Measurements from ENCODE around the gene ACAA1. TPM values are rescaled to one million over a fixed set of nuclear protein-coding genes. Genes with fewer than 3 reads are reported as not detected.

The ACAA1 gene
- total and polyA plus RNA-seq, 12 donors = 42.3 to 200 (median 106) TPM

Small RNAs within 50 kb of the gene (small RNA-seq; reads per million reads assigned to genes)
- gene RF00019 = 0 reads per million in 2 donors

Other genes with a start within 250 kb of the ACAA1 start
- 1 to 10 TPM; 2.5 to 8.0 (median 7.2) TPM for gene VILL, start 146.3 kb downstream of the ACAA1 start, total RNA-seq
- 10 to 100 TPM in 1 of 3 donors, 1 to 10 TPM in 2; 1.7 to 18.0 (median 9.7) TPM for gene VILL, start 146.3 kb downstream of the ACAA1 start, polyA plus RNA-seq
- gene PLCD1, start 107.5 kb downstream of the ACAA1 start, total RNA-seq = 10 to 100 TPM in 8 of 9 donors, 1 to 10 TPM in 1; 9.7 to 97.3 (median 24.3) TPM
- 10 to 100 TPM; 11.3 to 42.7 (median 40.9) TPM for gene PLCD1, start 107.5 kb downstream of the ACAA1 start, polyA plus RNA-seq
- 1 to 10 TPM in 5 of 9 donors, under 1 TPM in 4; 0.18 to 2.0 (median 1.0) TPM for gene DLEC1, start 97.9 kb downstream of the ACAA1 start, total RNA-seq
- 1 to 10 TPM in 2 of 3 donors, under 1 TPM in 1; 0.20 to 2.0 (median 1.7) TPM for gene DLEC1, start 97.9 kb downstream of the ACAA1 start, polyA plus RNA-seq
- gene MYD88, start 1.5 kb upstream of the ACAA1 start, total RNA-seq = 10 to 100 TPM in 8 of 9 donors, 1 to 10 TPM in 1; 3.8 to 46.6 (median 40.7) TPM
- gene MYD88, start 1.5 kb upstream of the ACAA1 start, polyA plus RNA-seq = 10 to 100 TPM; 22.6 to 29.9 (median 22.6) TPM
- 10 to 100 TPM; 23.9 to 47.5 (median 29.4) TPM for gene OXSR1, start 28.4 kb upstream of the ACAA1 start, total RNA-seq
- 10 to 100 TPM; 14.8 to 38.9 (median 19.1) TPM for gene OXSR1, start 28.4 kb upstream of the ACAA1 start, polyA plus RNA-seq
- gene SLC22A13, start 128.7 kb upstream of the ACAA1 start, total RNA-seq = under 1 TPM in 4 of 9 donors, not detected in 5; 0.06 to 0.42 (median 0.33) TPM
- gene SLC22A13, start 128.7 kb upstream of the ACAA1 start, polyA plus RNA-seq = under 1 TPM in 2 of 3 donors, not detected in 1; 0.07 to 0.16 TPM
- under 1 TPM in 4 of 9 donors, not detected in 5; 0.11 to 0.31 (median 0.12) TPM for gene SLC22A14, start 145.2 kb upstream of the ACAA1 start, total RNA-seq
- under 1 TPM; 0.07 to 0.32 (median 0.10) TPM for gene SLC22A14, start 145.2 kb upstream of the ACAA1 start, polyA plus RNA-seq
- gene XYLB, start 209.7 kb upstream of the ACAA1 start, total RNA-seq = 10 to 100 TPM in 3 of 9 donors, 1 to 10 TPM in 6; 2.4 to 14.9 (median 9.2) TPM
- 1 to 10 TPM; 1.5 to 3.7 (median 3.4) TPM for gene XYLB, start 209.7 kb upstream of the ACAA1 start, polyA plus RNA-seq